GM15510 (cell line): ENCODE measurements around the gene RASSF3.
A peak's percentile ranks its signal among the peaks of the same experiment; 100 is the strongest.

Experiments used
- POLR2A ChIP-seq: IDR thresholded peaks from 3 replicates; pipeline ENCODE4 v1.6.1; 2011; ENCODE audit warnings: borderline replicate concordance; ENCODE audit not compliant: insufficient read length; ENCODE audit errors: extremely low read depth

RASSF3 gene

GRCh38 chr12:64650762-64651161, 40.5 kb downstream of the RASSF3 start:
- no peak for TF ChIP-seq POLR2A

- no peak for TF ChIP-seq POLR2A
Observed at GRCh38 chr12:64652346-64652745, 42.1 kb downstream of the RASSF3 start.

- TF ChIP-seq POLR2A, result no peak
Observed at GRCh38 chr12:64653123-64653522, 42.8 kb downstream of the RASSF3 start.

GRCh38 chr12:64655141-64655540, 44.8 kb downstream of the RASSF3 start:
- no peak for TF ChIP-seq POLR2A

GRCh38 chr12:64656429-64656828, 46.1 kb downstream of the RASSF3 start:
- no peak for TF ChIP-seq POLR2A

- no peak for TF ChIP-seq POLR2A
Observed at GRCh38 chr12:64658892-64659481, 48.7 kb downstream of the RASSF3 start.

GRCh38 chr12:64660237-64661018, 50.1 kb downstream of the RASSF3 start:
- no peak for TF ChIP-seq POLR2A

GRCh38 chr12:64663015-64663414, 52.7 kb downstream of the RASSF3 start:
- no peak for TF ChIP-seq POLR2A

GRCh38 chr12:64665514-64665913, 55.2 kb downstream of the RASSF3 start:
- TF ChIP-seq POLR2A, result peak; percentile 84

- no peak for TF ChIP-seq POLR2A
Observed at GRCh38 chr12:64666054-64666914, 56.0 kb downstream of the RASSF3 start.

- TF ChIP-seq POLR2A, result no peak
Observed at GRCh38 chr12:64667793-64668192, 57.5 kb downstream of the RASSF3 start.

- TF ChIP-seq POLR2A, result peak; percentile 21
Observed at GRCh38 chr12:64669270-64669842, 59.1 kb downstream of the RASSF3 start.

GRCh38 chr12:64670019-64670418, 59.7 kb downstream of the RASSF3 start:
- TF ChIP-seq POLR2A, result no peak

GRCh38 chr12:64670919-64671639, 60.8 kb downstream of the RASSF3 start:
- TF ChIP-seq POLR2A, result no peak
